NOMO-1 (cell line): Measurements from ENCODE around the gene COL4A4.
A peak's percentile ranks its signal among the peaks of the same experiment; 100 is the strongest.
"Not testable (repeated sequence)": the region's sequence is repeated elsewhere in the genome, so short reads cannot be mapped to it uniquely, and the experiment has no call there.

Experiments
- DNase-seq, 2 experiments: peaks; one replicate each; lab custom pipeline; 2025; ENCODE audit not compliant: unreplicated experiment in 2 of 2; lab: John Stamatoyannopoulos, UW

The COL4A4 gene

DNA sequence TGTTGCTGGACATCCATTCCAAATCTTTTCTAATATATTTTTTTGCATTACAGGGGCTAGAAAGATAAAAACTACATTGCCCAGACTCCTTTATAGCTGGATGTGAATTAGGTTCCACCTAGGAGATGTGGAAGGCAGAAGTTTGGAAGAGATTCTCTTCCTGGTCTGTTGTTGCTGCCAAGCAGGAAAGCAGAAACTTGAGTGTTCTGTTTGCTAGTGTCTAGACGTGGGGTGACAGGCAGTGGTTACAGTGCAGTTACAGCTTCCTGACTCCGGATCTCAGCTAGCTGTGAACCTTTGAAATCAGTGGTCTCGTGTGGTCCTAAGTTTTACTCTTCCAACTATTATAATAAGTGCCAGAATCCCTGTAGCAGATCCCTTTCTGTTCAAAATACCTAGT, 46.2 kb downstream of the COL4A4 start:
- no peak for DNase-seq

DNA sequence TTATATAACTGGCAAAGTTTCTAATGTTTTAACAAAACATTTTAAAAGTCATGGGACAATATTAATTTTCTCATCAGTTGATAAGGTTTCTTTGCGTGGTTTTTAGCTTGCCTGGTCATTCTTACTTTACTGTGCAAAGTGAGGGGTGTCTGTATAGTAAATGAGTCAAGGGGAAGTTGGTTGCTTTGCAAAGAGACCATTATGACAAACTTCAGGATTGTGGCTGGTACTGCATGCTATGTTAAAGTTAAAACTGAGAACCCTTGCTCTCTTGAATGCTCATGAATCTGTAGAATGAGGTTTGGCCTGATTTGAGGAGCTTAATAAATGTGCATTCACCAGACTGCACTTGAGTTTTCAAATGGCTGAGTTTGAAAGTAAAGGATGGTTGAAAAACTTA, 47.0 kb downstream of the COL4A4 start:
- DNase-seq: peak in 1 of 2 experiments; percentile 4

DNA sequence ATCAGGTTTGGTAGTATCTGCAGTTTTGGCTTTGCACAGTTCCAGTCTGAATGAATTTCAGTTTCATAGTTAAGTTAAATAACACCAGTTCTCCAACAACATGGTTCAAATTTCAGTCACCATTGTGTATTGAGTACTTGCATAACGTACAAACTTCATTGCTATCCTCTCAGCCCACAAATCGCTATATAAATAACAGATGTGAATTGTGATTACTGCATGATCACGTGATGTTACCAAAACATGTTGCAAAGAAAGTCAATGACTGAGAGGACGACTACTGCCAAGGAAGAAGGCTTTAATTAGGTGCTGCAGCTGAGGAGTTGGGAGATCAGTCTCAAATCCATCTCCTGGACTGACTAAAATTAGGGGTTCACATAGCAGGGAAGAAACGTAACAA, 48.2 kb downstream of the COL4A4 start:
- DNase-seq: no peak

DNA sequence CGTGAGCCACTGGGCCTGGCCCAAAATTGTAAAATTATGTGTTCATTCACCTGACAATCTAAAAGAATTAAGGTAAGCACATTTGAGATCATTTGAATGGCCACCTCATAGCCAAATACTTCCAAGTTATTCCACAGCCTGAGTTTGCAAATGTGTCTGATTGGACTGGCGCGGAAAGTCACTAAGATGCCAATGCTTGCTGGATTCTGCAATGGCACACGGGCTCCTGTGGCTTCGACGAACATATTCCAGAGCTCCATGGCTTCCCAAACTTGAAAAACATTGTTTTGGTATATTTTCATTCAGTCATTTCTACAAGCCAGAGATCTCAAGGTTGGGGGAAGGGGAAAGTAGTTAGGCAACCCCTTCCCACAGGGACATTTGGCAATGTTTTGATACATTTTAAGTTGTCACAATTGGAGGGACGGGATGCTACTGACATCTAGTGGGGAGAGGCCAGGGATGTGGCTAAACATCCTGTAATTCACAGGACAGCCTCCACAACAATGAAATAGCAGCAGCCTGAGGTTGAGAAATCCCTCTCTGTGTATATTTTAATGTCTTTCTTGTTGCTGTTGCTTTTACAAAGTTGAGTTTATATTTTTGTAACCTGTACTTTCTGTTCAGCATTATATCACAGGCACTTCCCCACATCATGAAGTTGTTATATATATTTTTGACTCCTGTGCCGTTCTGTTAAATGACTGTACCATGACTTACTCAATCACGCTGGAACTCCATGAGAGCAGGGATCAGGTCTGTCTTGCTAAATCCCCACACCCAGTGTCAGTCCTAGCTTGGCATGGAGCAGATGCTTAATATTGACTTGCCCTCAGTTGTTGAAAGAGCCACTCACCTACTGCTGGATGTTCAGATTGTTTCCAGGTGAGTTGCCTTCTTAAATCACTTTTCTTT, 56.9 kb downstream of the COL4A4 start:
- DNase-seq: peak; percentile 48 to 59

DNA sequence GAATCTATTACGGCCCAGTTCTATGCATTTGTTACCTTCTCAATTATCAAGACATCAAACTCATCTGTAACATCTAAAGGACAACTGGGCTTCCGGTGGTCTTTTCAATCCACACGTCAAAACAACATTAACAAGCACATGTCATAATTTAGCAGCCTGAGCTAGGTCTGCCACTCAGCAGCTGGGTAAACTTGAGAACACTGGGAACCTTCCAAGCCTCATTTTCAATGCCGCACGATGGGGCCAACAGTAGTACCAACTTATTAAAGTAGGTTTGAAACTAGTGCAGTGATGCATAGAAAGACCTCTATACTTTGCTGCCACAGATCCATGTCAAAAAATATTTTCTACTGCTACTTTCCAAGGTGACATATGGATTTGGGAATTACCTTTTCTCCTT, 60.4 kb downstream of the COL4A4 start:
- no peak for DNase-seq

DNA sequence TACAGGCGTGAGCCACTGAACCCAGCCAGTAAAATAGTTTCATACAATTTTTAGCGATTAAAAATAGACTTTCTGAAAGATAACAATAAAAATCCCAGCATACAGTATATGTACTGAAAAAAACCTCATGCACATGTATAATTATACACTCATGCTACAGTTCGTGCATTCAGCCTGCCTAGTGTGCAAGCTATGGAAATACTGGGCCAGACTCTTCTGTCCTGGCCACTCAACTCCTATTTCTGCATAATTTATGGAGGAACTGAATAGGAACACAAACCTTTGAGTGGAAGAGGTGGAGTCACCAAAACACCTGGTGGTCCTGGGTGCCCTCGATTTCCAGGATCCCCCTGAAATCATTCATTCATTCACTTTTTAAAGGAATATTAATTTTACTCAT, 64.7 kb downstream of the COL4A4 start:
- no peak for DNase-seq

DNA sequence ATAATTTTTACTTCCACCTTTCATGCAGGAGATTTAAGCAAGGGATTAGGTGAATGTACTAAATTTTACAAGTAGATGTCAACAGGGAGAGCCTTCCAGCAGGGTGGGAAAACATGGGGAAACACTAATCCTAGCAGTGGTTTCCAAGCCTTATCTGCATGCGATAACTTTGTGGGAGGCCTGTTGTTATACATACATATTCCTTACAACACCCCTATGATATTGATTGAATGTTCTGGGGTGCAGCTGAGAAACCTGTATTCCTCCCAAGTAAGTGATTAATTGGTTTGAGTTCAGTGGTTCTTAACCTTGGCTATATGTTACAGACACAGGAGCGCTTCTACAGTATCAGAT, 65.9 kb downstream of the COL4A4 start:
- DNase-seq: no peak

DNA sequence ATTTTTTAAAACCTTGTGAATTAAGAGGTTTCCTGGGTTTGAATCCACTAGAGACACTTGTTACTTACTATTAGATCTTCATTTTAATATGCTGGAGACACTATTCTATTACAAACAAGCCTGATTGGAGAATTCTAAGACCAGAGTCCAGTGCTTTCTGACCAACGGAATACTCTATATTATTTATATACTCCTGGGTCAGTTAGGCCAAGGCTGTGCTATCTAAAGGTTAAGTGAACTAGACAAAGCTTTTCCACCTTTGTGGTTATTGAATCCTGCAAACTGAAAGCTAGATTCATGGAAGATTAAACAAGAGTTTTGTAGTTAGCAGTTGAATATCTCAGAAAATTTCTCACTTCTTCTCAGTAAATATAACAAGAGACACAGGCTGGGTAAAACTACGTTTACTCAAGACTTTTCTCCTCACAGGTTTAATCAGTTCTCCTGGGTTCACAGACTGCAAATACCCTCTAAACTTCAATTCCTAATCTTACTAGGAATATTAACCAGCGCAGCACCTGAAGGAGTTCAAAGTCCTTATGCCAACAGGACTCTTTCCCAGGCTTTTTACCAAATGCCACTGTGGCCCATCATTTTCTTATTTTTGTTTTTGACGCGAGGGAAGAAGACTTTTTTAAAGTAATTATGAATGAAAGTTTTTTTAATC, 66.4 kb downstream of the COL4A4 start:
- no peak for DNase-seq

DNA sequence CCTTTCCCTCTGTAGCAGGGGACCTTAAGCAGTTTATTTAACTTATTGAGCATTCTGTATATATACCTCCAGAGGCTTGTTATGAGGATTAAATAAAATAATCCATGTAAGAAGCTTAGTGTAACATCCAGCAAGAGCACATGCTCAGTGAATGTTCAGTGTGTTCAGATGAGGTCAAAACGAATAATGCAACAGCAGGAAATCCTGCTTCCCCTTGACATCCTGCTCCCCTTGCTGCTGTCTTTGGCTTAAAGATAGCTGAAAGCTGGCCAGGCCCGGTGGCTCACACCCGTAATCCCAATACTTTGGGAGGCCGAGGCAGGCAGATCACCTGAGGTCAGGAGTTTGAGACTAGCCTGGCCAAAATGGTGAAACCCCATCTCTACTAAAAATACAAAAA, 68.7 kb downstream of the COL4A4 start:
- no peak for DNase-seq

DNA sequence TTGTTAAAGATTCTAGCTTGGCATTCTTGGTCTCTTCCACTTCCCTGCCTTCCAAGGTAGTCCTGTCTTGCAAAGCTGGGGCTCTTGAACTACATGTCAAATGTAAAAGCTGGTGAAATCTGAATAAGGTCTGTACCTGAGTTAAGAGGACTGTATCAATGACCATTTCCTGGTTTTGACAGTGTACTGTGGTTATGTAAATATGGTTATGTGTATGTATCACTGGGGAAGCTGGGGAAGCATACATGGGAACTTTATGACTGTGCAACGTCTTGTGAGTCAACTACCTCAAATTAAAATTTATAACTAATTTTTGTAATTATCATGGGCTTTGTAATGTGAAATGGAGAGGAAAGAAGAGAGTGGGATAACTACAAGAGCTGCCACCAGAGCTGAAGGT, 81.7 kb downstream of the COL4A4 start:
- no peak for DNase-seq

DNA sequence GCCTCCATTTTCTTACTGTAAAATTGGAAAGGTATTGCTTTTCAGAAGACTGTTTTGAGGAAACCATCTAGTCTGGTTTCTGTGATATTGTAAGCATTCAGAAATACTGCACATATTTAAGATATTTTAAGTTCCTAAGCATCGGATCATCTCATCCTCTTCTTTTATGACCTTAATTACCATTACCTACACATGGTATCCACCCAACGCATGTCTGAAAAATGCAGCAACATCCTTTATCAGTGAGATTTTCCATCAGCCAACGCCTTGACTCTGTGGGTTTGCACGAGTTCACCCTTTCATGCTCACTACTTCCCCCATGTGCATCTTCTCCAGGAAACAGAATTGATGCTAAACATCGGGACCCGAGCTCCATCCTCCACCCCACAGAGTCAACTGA, 84.3 kb downstream of the COL4A4 start:
- DNase-seq: no peak

DNA sequence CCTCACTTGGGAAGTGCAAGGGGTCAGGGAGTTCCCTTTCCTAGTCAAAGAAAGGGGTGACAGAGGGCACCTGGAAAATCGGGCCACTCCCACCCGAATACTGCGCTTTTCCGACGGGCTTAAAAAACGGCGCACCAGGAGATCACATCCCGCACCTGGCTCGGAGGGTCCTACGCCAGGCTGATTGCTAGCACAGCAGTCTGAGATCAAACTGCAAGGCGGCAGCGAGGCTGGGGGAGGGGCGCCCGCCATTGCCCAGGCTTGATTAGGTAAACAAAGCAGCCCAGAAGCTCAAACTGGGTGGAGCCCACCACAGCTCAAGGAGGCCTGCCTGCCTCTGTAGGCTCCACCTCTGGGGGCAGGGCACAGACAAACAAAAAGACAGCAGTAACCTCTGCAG, 98.9 kb downstream of the COL4A4 start:
- DNase-seq: not testable (repeated sequence)

DNA sequence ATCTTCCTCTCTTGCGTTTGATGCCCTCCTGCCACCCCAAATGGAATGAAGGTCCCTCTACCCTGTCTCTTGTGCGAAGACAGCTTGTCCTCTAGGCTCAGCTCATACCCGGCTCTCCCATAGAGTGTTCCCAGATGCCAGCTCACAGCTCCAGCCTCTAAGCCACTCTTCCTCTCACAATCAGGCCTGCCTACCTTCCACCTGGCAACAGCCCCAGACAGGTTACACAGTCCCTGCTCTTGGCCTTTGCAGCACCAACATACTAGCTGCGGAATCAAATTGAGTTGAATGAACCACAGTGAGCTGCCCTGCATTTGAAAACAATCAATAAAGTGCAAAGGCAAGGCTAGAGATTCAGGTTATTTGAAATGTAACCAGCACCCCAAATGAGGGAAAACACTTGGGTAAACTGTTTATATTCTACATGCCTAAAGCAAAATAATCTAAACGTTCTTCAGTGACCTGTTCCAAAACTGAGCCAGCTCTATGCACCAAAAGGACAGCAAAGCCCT, 105.1 kb downstream of the COL4A4 start:
- no peak for DNase-seq

DNA sequence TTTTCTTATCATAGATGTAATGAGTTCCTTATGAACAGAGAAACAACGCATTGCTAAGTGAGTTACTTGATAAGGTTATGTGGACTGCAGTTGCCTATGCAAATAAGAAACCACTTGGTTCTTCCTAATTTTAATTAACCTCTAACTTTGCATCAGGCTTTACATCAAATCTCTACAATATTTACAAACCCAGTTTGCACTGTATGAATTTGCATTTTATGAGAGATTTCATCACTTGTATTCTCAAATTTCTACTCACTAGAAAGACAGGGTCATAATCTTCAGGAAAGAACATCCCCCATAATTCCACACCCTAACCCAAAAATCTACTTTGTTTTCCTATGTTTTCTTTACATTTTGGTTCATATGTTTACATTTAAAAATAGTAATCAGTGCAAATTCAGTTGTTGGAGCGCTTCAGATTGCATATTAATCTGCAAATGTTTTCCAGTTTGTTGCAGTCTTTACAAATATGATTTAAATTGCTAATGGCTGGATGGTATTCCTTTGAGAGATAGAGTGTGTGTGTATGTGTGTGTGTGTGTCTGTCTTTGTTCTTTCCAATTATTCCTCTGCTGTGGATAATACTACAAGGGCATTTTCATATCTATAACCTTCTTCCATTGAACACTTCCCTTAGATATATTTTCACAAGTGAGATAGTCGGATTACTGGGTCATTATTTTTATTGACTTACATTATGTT, 106.1 kb downstream of the COL4A4 start:
- no peak for DNase-seq

DNA sequence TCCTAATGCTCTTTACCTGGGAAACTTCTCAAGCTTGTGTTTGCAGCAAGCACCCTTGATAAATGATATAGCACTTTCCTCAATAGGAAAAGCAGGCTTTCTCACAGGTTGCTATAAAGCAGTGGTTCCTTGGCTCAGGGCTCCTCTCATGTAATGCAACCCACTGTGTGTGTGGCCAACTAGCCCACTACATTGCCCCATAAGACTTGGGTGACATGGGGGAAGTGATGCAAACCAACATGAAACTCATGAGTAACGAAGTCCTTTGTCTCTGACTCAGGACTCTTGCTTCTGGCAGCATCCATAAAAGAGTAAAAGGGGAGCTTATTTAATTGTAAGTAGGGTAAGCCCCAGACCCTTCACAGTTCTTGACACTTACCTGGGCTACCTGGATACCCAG, 106.9 kb downstream of the COL4A4 start:
- DNase-seq: no peak

DNA sequence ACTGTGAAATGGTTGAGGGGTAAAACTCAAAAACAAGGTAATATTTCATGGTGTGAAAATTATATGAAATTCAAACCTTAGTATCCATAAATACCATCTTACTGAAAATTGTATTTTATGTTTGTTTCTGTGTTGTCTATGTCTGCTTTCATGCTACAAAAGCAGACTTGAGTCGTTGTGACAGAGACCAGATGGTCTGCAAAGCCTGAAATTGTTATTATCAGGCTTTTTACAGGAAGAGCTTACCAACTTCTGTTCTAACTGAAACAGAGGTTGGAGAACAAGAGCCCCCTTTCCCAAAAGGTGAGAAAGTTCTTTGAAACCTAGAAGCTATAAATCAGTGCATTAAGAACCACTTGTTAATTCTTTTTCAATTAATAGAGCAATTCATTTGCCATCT, 110.0 kb downstream of the COL4A4 start:
- DNase-seq: no peak

DNA sequence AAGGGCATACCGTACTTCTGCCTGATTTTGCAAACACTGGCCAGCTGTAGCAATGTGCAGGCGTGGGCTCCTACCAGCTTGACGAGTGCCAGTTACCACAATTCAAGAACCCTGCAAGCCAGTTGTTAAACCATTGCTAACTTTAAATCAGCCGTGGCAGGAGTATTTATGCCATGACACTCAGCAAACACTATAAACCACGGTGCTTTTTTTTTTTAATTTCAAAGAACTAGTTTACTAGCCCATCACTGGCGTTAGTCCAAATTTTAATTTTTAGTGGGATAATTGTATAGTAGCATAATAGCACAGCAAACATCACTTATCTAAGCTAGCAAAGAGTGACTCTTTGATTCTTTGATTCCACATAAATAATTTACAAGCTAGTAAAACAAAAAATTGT, 111.1 kb downstream of the COL4A4 start:
- no peak for DNase-seq

DNA sequence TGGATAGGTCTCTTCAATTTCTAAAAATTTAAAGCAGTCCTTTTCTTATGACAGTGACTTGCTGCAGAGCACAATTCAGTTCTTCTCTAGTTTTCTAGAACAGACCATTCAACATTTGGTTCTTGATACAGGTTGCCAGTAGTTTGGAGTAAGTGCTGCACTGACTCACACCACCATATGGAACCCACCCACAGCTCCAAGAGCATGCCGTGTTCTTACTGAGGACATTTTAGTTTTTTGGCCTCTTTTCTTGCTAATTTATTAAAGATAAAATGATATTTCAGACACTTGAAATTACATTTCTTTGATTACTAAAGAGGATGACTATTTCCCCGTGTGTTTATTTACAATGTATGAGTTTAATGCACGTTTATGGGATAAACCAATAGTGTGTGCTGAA, 120.0 kb downstream of the COL4A4 start:
- no peak for DNase-seq

DNA sequence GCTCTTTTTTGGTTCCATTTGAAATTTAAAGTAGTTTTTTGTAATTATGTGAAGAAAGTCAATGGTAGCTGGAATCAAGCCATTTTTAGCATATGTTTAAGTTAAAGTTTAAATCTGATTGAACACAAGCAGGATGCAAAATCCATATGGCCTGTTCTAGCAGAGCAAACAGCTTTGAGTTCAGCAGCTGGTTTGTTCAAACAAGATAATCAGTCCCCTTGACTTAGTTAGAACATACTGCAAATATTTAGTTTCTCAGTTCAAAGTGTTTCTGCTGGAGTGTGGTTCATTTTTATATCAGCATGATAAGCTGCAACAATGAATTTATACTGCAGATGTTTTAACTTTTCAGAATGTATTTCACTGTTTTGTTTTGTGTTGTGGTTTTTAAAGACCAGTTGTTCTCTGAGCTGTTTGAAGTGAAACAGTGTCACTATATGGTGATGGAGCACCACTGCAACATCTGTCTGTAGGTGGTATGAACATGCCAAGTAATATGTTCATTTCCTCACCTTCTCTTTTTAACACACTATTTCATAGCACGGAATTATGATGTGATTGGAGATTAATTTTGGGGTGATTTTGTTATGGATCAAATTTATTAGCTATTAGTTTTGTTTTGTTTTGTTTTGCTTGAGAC, 125.3 kb downstream of the COL4A4 start:
- no peak for DNase-seq

DNA sequence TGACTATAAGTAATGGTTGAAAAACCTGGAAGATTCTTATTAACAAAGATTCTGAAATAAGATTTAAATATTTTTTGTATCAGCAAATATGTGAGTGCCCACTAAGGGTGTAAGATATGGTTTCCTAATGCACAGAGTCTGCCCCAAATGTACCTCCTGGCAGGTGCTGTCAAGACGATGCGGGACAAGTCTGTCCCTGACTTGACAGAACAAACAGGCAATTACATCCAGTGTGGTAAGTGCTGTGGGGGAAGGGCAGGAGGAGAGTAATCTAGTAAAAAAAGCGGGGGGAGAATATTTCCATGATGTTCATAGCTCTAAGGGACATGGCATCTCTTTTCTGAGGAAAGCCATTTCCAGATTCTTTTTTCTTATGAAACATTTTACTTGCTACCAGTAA, 127.5 kb downstream of the COL4A4 start:
- DNase-seq: no peak

DNA sequence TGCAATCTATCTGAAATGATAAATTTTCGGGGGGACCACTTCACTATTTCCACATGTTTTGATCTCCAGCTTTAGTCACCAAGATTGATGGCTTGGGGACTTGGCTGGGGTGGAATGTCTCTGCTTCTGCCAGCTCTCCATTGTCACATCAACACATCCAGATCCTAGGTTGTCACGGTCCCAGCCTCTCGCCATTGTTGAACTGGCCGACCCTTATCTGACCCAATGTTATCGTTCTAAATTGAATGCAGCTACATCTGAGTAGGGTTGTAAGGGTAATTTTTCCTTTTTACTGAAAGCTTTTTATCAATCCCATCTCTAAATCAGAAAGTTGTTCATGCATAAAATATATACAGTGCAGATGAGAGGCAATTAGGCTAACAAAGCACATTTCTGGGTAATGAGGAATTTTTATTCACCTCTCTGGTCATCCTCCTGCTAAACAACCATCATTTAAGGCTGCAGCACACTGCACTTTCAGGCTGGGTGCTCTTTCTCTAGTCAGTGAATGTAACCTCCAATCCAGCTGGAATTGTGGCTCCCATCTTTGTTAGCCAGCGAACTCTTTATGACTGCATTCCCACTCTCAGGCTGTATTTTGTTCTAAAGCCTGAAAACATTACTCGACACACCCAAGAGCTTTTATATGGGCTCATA, 128.2 kb downstream of the COL4A4 start:
- DNase-seq: no peak
